NB4 (cell line): ENCODE results near the gene SEC31B.

Experiments used
- DNase-seq: peaks from one replicate; pipeline ENCODE4 v3.0.0; 2010; ENCODE audit warnings: low read depth
- H3K4me3 ChIP-seq: one replicate; pipeline ENCODE4 v1.5.1; 2011; ENCODE audit warnings: mild to moderate bottlenecking, low read depth, low read length, moderate library complexity
- CTCF ChIP-seq: IDR thresholded peaks from one replicate; pipeline ENCODE4 v1.5.1; 2012; ENCODE audit warnings: low read depth, low read length
- MAX ChIP-seq: IDR thresholded peaks from 2 replicates; pipeline ENCODE4 v1.6.1; 2011; ENCODE audit warnings: low read depth, low read length
- MYC ChIP-seq: IDR thresholded peaks from 2 replicates; pipeline ENCODE4 v1.6.1; 2011; ENCODE audit warnings: low read depth, low read length
- POLR2A ChIP-seq: IDR thresholded peaks from 2 replicates; pipeline ENCODE4 v1.6.1; 2011; ENCODE audit warnings: mild to moderate bottlenecking; ENCODE audit not compliant: insufficient read length; ENCODE audit errors: extremely low read depth

The SEC31B gene

GRCh38 chr10:100553929-100554328, 34.3 kb upstream of the SEC31B start:
- no peak for DNase-seq
- no peak for TF ChIP-seq MYC
- TF ChIP-seq MAX = no peak
- no peak for TF ChIP-seq CTCF
- H3K4me3 ChIP-seq = no peak overlapping the region

DNA sequence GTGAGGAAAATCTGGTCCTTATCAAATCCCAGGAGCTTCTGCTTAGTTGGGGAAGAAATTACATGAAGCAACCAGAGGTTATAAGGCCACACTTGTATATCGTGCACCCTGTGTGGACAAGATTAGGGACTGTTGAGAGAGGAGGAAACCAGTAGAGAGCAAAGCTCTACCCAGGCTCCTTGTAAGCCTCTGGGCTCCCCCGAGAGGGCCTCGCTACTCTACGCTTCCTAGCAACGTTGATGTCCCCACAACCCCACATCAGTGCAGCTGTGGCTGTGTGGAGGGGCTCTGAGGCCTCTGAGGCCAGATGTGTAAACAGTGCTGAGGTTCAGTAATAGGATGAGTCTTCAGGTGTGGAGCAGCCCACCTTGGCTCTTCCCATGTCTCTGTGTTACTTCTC, 32.1 kb upstream of the SEC31B start:
- TF ChIP-seq CTCF = no peak
- TF ChIP-seq POLR2A = no peak
- TF ChIP-seq MYC = no peak
- no peak for TF ChIP-seq MAX
- no peak for DNase-seq
- no peak overlapping the region for H3K4me3 ChIP-seq

- TF ChIP-seq POLR2A = no peak
- TF ChIP-seq MAX = no peak
- H3K4me3 ChIP-seq = no peak overlapping the region
- peak; percentile 55 for DNase-seq
Measured at GRCh38 chr10:100551196-100551595, 31.5 kb upstream of the SEC31B start.

- DNase-seq = no peak
Measured at GRCh38 chr10:100544950-100545349, 25.3 kb upstream of the SEC31B start.

GRCh38 chr10:100537475-100537874, 17.8 kb upstream of the SEC31B start:
- TF ChIP-seq CTCF (no peak), MAX (no peak), POLR2A (no peak), MYC (no peak)
- peak overlapping the region; percentile 87 for H3K4me3 ChIP-seq
- DNase-seq = no peak

More at GRCh38 chr10:100544950-100545349, 25.3 kb upstream of the SEC31B start:
- H3K4me3 ChIP-seq = no peak overlapping the region
- TF ChIP-seq CTCF = no peak
- no peak for TF ChIP-seq POLR2A
- TF ChIP-seq MYC = no peak
- TF ChIP-seq MAX = no peak

DNA sequence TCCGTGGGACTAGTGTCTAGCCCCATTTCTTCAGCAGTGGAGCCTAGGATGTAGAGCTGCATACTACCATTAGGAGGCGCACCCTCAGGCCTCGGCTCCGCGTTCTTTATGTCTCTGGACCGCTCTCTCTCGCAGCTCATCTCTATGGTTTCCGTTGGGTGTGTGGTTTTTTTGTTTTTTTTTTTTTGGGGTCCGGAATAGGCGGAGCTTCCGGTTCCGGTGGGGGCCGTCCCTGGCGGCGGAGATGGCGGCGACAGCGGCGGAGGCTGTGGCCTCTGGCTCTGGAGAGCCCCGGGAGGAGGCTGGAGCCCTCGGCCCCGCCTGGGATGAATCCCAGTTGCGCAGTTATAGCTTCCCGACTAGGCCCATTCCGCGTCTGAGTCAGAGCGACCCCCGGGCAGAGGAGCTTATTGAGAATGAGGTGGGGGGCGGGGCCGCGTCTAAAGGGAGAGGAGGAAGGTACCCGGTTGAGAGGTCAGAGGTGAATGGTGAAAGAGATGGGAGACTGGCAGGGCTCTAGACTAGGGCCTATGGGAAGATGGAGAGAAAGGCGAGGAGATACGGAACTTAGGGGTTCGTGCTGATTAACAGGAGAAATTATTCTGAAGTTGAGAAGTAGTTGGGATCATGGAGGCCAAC, 16.2 kb upstream of the SEC31B start, which contains the start of gene HIF1AN:
TSS of gene HIF1AN (plus strand) at position 229 of the 639 bp plus-strand sequence. CDS start at position 245, 16 bp downstream.
- H3K4me3 ChIP-seq = peak within 1 kb of the TSS; percentile 87
- TF ChIP-seq POLR2A = peak; percentile 95
- TF ChIP-seq MYC = peak; percentile 75
- TF ChIP-seq MAX = peak; percentile 56; the same call in 1 of the 2 replicates
- TF ChIP-seq CTCF = peak; percentile 98
- DNase-seq = peak; percentile 96
